Sigmoid colon (tissue), 7 donors: ENCODE data around the gene CAPN10. TPM values are rescaled to one million over a fixed set of nuclear protein-coding genes. Genes with fewer than 3 reads are reported as not detected.

Experiments
- DNase-seq: peaks from one replicate; pipeline ENCODE4 v3.0.0-alpha.2; 2019
- H3K27ac ChIP-seq, 4 donors: fragments of 200-600 bp; sonication (generic); one replicate each; pipeline ENCODE4 v1.5.1; 2016 to 2019; ENCODE audit warnings: mild to moderate bottlenecking in 1 of 4
- H3K27me3 ChIP-seq, 3 donors: fragments of 200-600 bp; sonication (generic); one replicate each; pipeline ENCODE4 v1.5.1; 2019; ENCODE audit warnings: mild to moderate bottlenecking in 1 of 3
- H3K36me3 ChIP-seq, 4 donors: fragments of 200-600 bp; sonication (generic); one replicate each; pipeline ENCODE4 v1.5.1; 2016 to 2019
- H3K4me1 ChIP-seq, 4 donors: fragments of 200-600 bp; sonication (generic); one replicate each; pipeline ENCODE4 v1.5.1; 2017 to 2019
- H3K4me3 ChIP-seq, 4 donors: fragments of 200-600 bp; sonication (generic); one replicate each; pipeline ENCODE4 v1.5.1; 2017 to 2019; ENCODE audit warnings: mild to moderate bottlenecking in 2 of 4, moderate library complexity in 1 of 4
- H3K9me3 ChIP-seq, 4 donors: fragments of 200-600 bp in 3 of 4; sonication (generic) in 3 of 4; one replicate each; pipeline versions ENCODE4 v1.5.1 to v1.6.1; 2013 to 2019
- CTCF ChIP-seq, 4 experiments: fragments of 450-650 bp in 3 of 4; fragments of 200-600 bp in 1 of 4; IDR thresholded peaks; one replicate each; pipeline ENCODE4 v1.5.1; 2016 to 2019; ENCODE audit warnings: antibody characterized with exemption in 4 of 4, mild to moderate bottlenecking in 3 of 4, moderate library complexity in 2 of 4
- EP300 ChIP-seq, 4 donors: sonication (generic); formaldehyde crosslinking; IDR thresholded peaks; one replicate each; pipeline ENCODE4 v1.6.1; 2017; ENCODE audit warnings: antibody characterized with exemption in 4 of 4
- POLR2A ChIP-seq, 2 donors: fragments of 450-650 bp; IDR thresholded peaks; one replicate each; pipeline ENCODE4 v1.6.1; 2016; ENCODE audit warnings: antibody characterized with exemption in 2 of 2, mild to moderate bottlenecking in 2 of 2, moderate library complexity in 2 of 2
- POLR2AphosphoS5 ChIP-seq, 4 donors: sonication (generic); formaldehyde crosslinking; IDR thresholded peaks; one replicate each; pipeline ENCODE4 v1.6.1; 2017; ENCODE audit warnings: antibody characterized with exemption in 4 of 4
- WGBS, 2 donors: extraction: QIAGEN DNeasy Blood & Tissue Kit; methylation state at CpG; one replicate each; pipeline ENCODE4 v1.1.7; 2013; 5-methylcytosine and 5-hydroxymethylcytosine counted together
- intact Hi-C: fragments of 100-400 bp; cut with DNase I; formaldehyde crosslinking; loops from one replicate; pipeline ENCODE4 v1.15.1; 2023
- polyA plus RNA-seq, 3 donors: library from polyadenylated mRNA; stranded (reverse); fragments of 200-250 nt; gene quantifications; one replicate each; pipeline ENCODE4 v1.2.3, GENCODE V29; 2013
- total RNA-seq, 4 donors: library from RNA; depleted of rRNA; stranded (reverse); fragments of >200 nt; gene quantifications; one replicate each; pipeline ENCODE4 v1.1.0, GENCODE V29; 2016
- donor health status: healthy with polysubstance abuse.
- donor health status: Bipolar disorder and iron deficiency.
- donor health status: healthy.

Gene CAPN10
- total and polyA plus RNA-seq, 7 donors = 10.5 to 33.0 (median 16.4) TPM

- no peaks in the 10 kb centered on the region for H3K36me3 ChIP-seq
- WGBS, 2 donors = 55 to 66% methylated on average over 24 of the region's 24 CpGs
- H3K9me3 ChIP-seq = no peaks in the 10 kb centered on the region
- H3K4me1 ChIP-seq = no peaks in the 10 kb centered on the region
- TF ChIP-seq CTCF (IDR thresholded peaks at IDR 0.05) (no peak), POLR2A (IDR thresholded peaks at IDR 0.05) (no peak), EP300 (IDR thresholded peaks at IDR 0.05) (no peak), POLR2AphosphoS5 (IDR thresholded peaks at IDR 0.05) (no peak)
- no peak overlapping the region for H3K4me3 ChIP-seq
- peaks cover 0 to 7% (median 0%) of the 10 kb centered on the region in 3 donors for H3K27me3 ChIP-seq
- intact Hi-C loops = no loop called here
- DNase-seq = peak; percentile 61
- no peak overlapping the region for H3K27ac ChIP-seq
These were observed 37.7 kb downstream of the CAPN10 start for GRCh38 chr2:240624011-240624949.

DNA sequence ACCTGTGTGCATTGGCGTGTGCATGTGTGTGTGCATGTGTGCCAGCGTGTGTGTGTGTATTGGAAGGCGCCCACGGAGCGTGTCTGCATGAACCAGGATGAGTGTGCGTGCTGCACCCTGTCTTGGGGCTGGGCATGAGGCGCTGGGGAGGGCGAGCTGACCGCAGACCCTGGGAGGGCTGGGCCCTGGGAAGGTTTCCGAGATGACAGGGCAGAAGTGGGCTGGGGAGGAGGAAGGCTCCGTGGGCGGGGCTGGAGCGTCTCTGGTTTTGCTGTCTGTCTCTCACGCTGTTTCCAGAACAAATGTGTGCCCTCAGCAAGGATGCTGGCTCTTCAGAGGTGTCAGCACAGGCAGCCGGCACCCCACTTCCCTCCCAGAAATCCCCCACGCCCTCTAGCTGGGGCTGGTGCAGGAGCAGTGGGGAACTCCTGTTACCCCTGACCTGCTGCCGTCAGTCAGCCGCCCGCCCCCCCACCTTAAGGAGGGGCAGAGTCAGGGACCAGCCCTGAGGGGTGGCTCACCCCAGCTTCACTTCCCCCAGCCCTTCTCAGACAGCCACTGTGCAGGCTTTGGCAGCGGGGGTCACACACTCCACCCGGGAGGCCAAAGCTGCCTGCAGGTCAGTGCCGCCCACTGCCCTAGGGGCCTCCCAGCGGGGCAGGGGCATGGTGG is 38.6 kb downstream of the CAPN10 start, which contains the start of gene GPR35:
Gene GPR35 (plus strand): TSS at position 531 of the 672 bp plus-strand sequence. CDS start 4,473 bp downstream, outside the sequence.
- Histone ChIP-seq H3K4me1 (no peaks in the 10 kb centered on the region), H3K27ac (no peak within 1 kb of the TSS), H3K4me3 (no peak within 1 kb of the TSS), H3K27me3 (peaks cover 0 to 7% (median 0%) of the 10 kb centered on the region in 3 donors), H3K36me3 (no peaks in the 10 kb centered on the region), H3K9me3 (no peaks in the 10 kb centered on the region)
- TF ChIP-seq POLR2A (IDR thresholded peaks at IDR 0.05) (no peak), POLR2AphosphoS5 (IDR thresholded peaks at IDR 0.05) (no peak), EP300 (IDR thresholded peaks at IDR 0.05) (no peak), CTCF (IDR thresholded peaks at IDR 0.05) (no peak)
- DNase-seq = peak; percentile 66
- intact Hi-C loops = no loop called here
- 34 to 37% methylated on average over 23 of the region's 23 CpGs for WGBS, 2 donors

GRCh38 chr2:240626531-240627300 is 40.2 kb downstream of the CAPN10 start:
- Histone ChIP-seq H3K4me3 (no peak overlapping the region), H3K4me1 (no peaks in the 10 kb centered on the region), H3K27me3 (peaks cover 0 to 7% (median 0%) of the 10 kb centered on the region in 3 donors), H3K9me3 (no peaks in the 10 kb centered on the region), H3K36me3 (no peaks in the 10 kb centered on the region), H3K27ac (no peak overlapping the region)
- TF ChIP-seq POLR2A (IDR thresholded peaks at IDR 0.05) = no peak
- TF ChIP-seq POLR2AphosphoS5 (IDR thresholded peaks at IDR 0.05) = no peak
- TF ChIP-seq CTCF (IDR thresholded peaks at IDR 0.05) = no peak
- no peak for TF ChIP-seq EP300 (IDR thresholded peaks at IDR 0.05)
- intact Hi-C loops = no loop called here
- WGBS, 2 donors = 56 to 68% methylated on average over 21 of the region's 21 CpGs
- DNase-seq = peak; percentile 66

GRCh38 chr2:240627736-240628506 is 41.4 kb downstream of the CAPN10 start:
- intact Hi-C loops = no loop called here
- Histone ChIP-seq H3K27ac (no peak overlapping the region), H3K36me3 (no peaks in the 10 kb centered on the region), H3K4me3 (no peak overlapping the region), H3K4me1 (no peaks in the 10 kb centered on the region), H3K9me3 (no peaks in the 10 kb centered on the region), H3K27me3 (peaks cover 0 to under 1% (median 0%) of the 10 kb centered on the region in 3 donors)
- no peak for DNase-seq
- no peak for TF ChIP-seq EP300 (IDR thresholded peaks at IDR 0.05)
- TF ChIP-seq POLR2A (IDR thresholded peaks at IDR 0.05) = no peak
- no peak for TF ChIP-seq POLR2AphosphoS5 (IDR thresholded peaks at IDR 0.05)
- TF ChIP-seq CTCF (IDR thresholded peaks at IDR 0.05) = no peak
- WGBS, 2 donors = 93 to 94% methylated on average over 17 of the region's 17 CpGs
